Mesenchymal stem cell (in vitro differentiated cells and primary cell): Measurements from ENCODE around the gene POLR3K.
"Not testable (repeated sequence)": the region's sequence is repeated elsewhere in the genome, so short reads cannot be mapped to it uniquely, and the experiment has no call there.

Source experiments
- DNase-seq: peaks from one replicate; pipeline ENCODE4 v3.0.0-alpha.2; 2013
- H2AFZ ChIP-seq: one replicate; pipeline ENCODE4 v1.6.1; 2013; ENCODE audit warnings: low read depth, mild to moderate bottlenecking, control low read depth, inconsistent platforms, low read length, moderate library complexity
- H2AK5ac ChIP-seq: 2 replicates; pipeline ENCODE4 v1.6.1; 2013; ENCODE audit warnings: low read length, moderate library complexity, mild to moderate bottlenecking, inconsistent platforms; ENCODE audit not compliant: severe bottlenecking
- H2BK120ac ChIP-seq: one replicate; pipeline ENCODE4 v1.6.1; 2013; ENCODE audit warnings: low read depth, mild to moderate bottlenecking, inconsistent platforms, low read length, moderate library complexity
- H2BK12ac ChIP-seq, 2 experiments: one replicate each; pipeline ENCODE4 v1.6.1; 2013; ENCODE audit warnings: inconsistent platforms in 2 of 2, low read length in 2 of 2, mild to moderate bottlenecking in 2 of 2, moderate library complexity in 2 of 2, control low read depth in 1 of 2
- H2BK15ac ChIP-seq: one replicate; pipeline ENCODE4 v1.6.1; 2013; ENCODE audit warnings: mild to moderate bottlenecking, low read depth, inconsistent platforms; ENCODE audit not compliant: poor library complexity, severe bottlenecking
- H2BK5ac ChIP-seq: 2 replicates; pipeline ENCODE4 v1.6.1; 2013; ENCODE audit warnings: low read depth, mild to moderate bottlenecking, low read length, control low read depth, inconsistent platforms; ENCODE audit not compliant: poor library complexity, severe bottlenecking
- H3K14ac ChIP-seq, 2 experiments: one replicate each; pipeline ENCODE4 v1.6.1; 2013; ENCODE audit warnings: inconsistent platforms in 2 of 2, low read length in 2 of 2, control low read depth in 1 of 2, mild to moderate bottlenecking in 1 of 2, moderate library complexity in 1 of 2
- H3K18ac ChIP-seq, 2 experiments: one replicate each; pipeline ENCODE4 v1.6.1; 2013; ENCODE audit warnings: inconsistent platforms in 2 of 2, low read length in 2 of 2, control low read depth in 1 of 2, low read depth in 1 of 2, mild to moderate bottlenecking in 1 of 2
- H3K23ac ChIP-seq, 2 experiments: one replicate each; pipeline ENCODE4 v1.6.1; 2013; ENCODE audit warnings: inconsistent platforms in 2 of 2, low read length in 2 of 2, mild to moderate bottlenecking in 2 of 2, moderate library complexity in 2 of 2, control low read depth in 1 of 2
- H3K27ac ChIP-seq: 2 replicates; pipeline ENCODE4 v1.5.1; 2013; ENCODE audit warnings: mild to moderate bottlenecking, moderate library complexity, low read length, control low read depth, inconsistent platforms; ENCODE audit not compliant: poor library complexity, severe bottlenecking
- H3K27me3 ChIP-seq, 2 experiments: 2 replicates each; pipeline versions ENCODE4 v1.6.1 to v1.7.0; 2013; ENCODE audit warnings: low read length in 2 of 2, mild to moderate bottlenecking in 2 of 2, moderate library complexity in 2 of 2, control low read depth in 1 of 2, inconsistent platforms in 1 of 2; ENCODE audit not compliant: control insufficient read depth in 1 of 2, insufficient read depth in 1 of 2
- H3K36me3 ChIP-seq, 2 experiments: 2 replicates each; pipeline versions ENCODE4 v1.6.1 to v1.7.0; 2013; ENCODE audit warnings: low read length in 2 of 2, control low read depth in 1 of 2, inconsistent platforms in 1 of 2, low read depth in 1 of 2, mild to moderate bottlenecking in 1 of 2; ENCODE audit not compliant: insufficient read depth in 2 of 2, control insufficient read depth in 1 of 2
- H3K4ac ChIP-seq, 2 experiments: one replicate each; pipeline ENCODE4 v1.6.1; 2013; ENCODE audit warnings: inconsistent platforms in 2 of 2, low read length in 2 of 2, mild to moderate bottlenecking in 2 of 2, moderate library complexity in 2 of 2, control low read depth in 1 of 2, low read depth in 1 of 2
- H3K4me1 ChIP-seq: 2 replicates; pipeline ENCODE4 v1.6.1; 2013; ENCODE audit warnings: low read depth, low read length, control low read depth; ENCODE audit not compliant: control insufficient read depth, insufficient read depth
- H3K4me2 ChIP-seq: 2 replicates; pipeline ENCODE4 v1.6.1; 2013; ENCODE audit warnings: low read length, mild to moderate bottlenecking, inconsistent platforms; ENCODE audit not compliant: poor library complexity, severe bottlenecking
- H3K4me3 ChIP-seq, 2 experiments: 2 replicates each; pipeline versions ENCODE4 v1.5.1 to v1.7.0; 2013; ENCODE audit warnings: low read length in 2 of 2, mild to moderate bottlenecking in 2 of 2, control low read depth in 1 of 2, low read depth in 1 of 2; ENCODE audit not compliant: insufficient read depth in 1 of 2
- H3K79me1 ChIP-seq: replicated peaks from 2 replicates; pipeline ENCODE4 v1.6.1; 2013; ENCODE audit warnings: mild to moderate bottlenecking, control low read depth, low read length, inconsistent platforms; ENCODE audit not compliant: poor library complexity, severe bottlenecking
- H3K9ac ChIP-seq: 2 replicates; pipeline ENCODE4 v1.7.0; 2013; ENCODE audit warnings: mild to moderate bottlenecking, low read length, moderate library complexity
- H3K9me3 ChIP-seq: 2 replicates; pipeline ENCODE4 v1.7.0; 2013; ENCODE audit warnings: mild to moderate bottlenecking, low read length; ENCODE audit not compliant: control insufficient read depth
- H4K8ac ChIP-seq: one replicate; pipeline ENCODE4 v1.6.1; 2013; ENCODE audit warnings: inconsistent platforms, mild to moderate bottlenecking, low read length, moderate library complexity
- H4K91ac ChIP-seq: one replicate; pipeline ENCODE4 v1.6.1; 2013; ENCODE audit warnings: mild to moderate bottlenecking, low read length, inconsistent platforms
- WGBS: methylation state at CpG from one replicate; pipeline ENCODE4 v1.1.7; 2013; ENCODE audit warnings: mixed read lengths; 5-methylcytosine and 5-hydroxymethylcytosine counted together

POLR3K gene

GRCh38 chr16:34648-34987 lies 18.8 kb downstream of the POLR3K start:
- no peak overlapping the region for H3K18ac ChIP-seq
- H2AFZ ChIP-seq: no peak overlapping the region
- no peak overlapping the region for H3K4me3 ChIP-seq
- no peak overlapping the region for H3K9ac ChIP-seq
- no peak overlapping the region for H3K23ac ChIP-seq
- no peak overlapping the region for H2AK5ac ChIP-seq
- H3K36me3 ChIP-seq: peaks cover 0 to 15% of the 10 kb centered on the region in 2 experiments
- peaks cover 7% of the 10 kb centered on the region for H3K4me1 ChIP-seq
- no peak for DNase-seq
- H3K27me3 ChIP-seq: no peaks in the 10 kb centered on the region
- no peak overlapping the region for H2BK120ac ChIP-seq
- H4K8ac ChIP-seq: no peak overlapping the region
- no peak overlapping the region for H2BK12ac ChIP-seq
- no peak overlapping the region for H3K4me2 ChIP-seq
- H3K4ac ChIP-seq: no peak overlapping the region
- H3K79me1 ChIP-seq: no peaks in the 10 kb centered on the region
- H2BK15ac ChIP-seq: no peak overlapping the region
- H3K14ac ChIP-seq: no peak overlapping the region
- peak overlapping the region; percentile 58 for H4K91ac ChIP-seq
- no peaks in the 10 kb centered on the region for H3K9me3 ChIP-seq
- H3K27ac ChIP-seq: no peak overlapping the region
- no peak overlapping the region for H2BK5ac ChIP-seq
- 56% methylated on average over 6 of the region's 6 CpGs for WGBS

- Histone ChIP-seq H3K27ac (no peak overlapping the region), H3K4me3 (no peak overlapping the region), H3K4ac (no peak overlapping the region), H3K36me3 (peaks cover 0 to 13% of the 10 kb centered on the region in 2 experiments), H3K14ac (no peak overlapping the region), H2BK15ac (no peak overlapping the region), H3K23ac (no peak overlapping the region), H3K27me3 (no peaks in the 10 kb centered on the region), H2AFZ (no peak overlapping the region), H4K8ac (no peak overlapping the region), H3K4me2 (no peak overlapping the region), H3K79me1 (no peaks in the 10 kb centered on the region), H3K18ac (no peak overlapping the region), H4K91ac (peak overlapping the region; percentile 58), H3K9ac (no peak overlapping the region), H2AK5ac (no peak overlapping the region), H3K9me3 (no peaks in the 10 kb centered on the region), H3K4me1 (peaks cover 5% of the 10 kb centered on the region), H2BK5ac (no peak overlapping the region), H2BK12ac (no peak overlapping the region), H2BK120ac (no peak overlapping the region)
- no peak for DNase-seq
- 89% methylated on average over 21 of the region's 21 CpGs for WGBS
Observed at GRCh38 chr16:33877-34647, 19.3 kb downstream of the POLR3K start.

- H2BK120ac ChIP-seq, H3K9ac ChIP-seq, H3K4me2 ChIP-seq, H3K4me1 ChIP-seq, H4K91ac ChIP-seq, H3K14ac ChIP-seq, H3K79me1 ChIP-seq, H2AFZ ChIP-seq, H3K27me3 ChIP-seq, H2BK15ac ChIP-seq, H4K8ac ChIP-seq, H3K23ac ChIP-seq, H3K18ac ChIP-seq, H3K9me3 ChIP-seq, H2AK5ac ChIP-seq, H3K4ac ChIP-seq, H3K4me3 ChIP-seq, H2BK12ac ChIP-seq, H2BK5ac ChIP-seq, H3K27ac ChIP-seq, DNase-seq: not testable (repeated sequence)
- peaks cover 0 to 12% of the 10 kb centered on the region in 2 experiments for H3K36me3 ChIP-seq
- WGBS: 94% methylated on average over 2 of the region's 8 CpGs
Observed at GRCh38 chr16:33154-33876, 20.1 kb downstream of the POLR3K start.

GRCh38 chr16:30627-31026 lies 22.8 kb downstream of the POLR3K start:
- H3K14ac ChIP-seq, H4K91ac ChIP-seq, H3K79me1 ChIP-seq, H2AK5ac ChIP-seq, H2BK5ac ChIP-seq, H3K23ac ChIP-seq, H2AFZ ChIP-seq, H3K27me3 ChIP-seq, H3K9me3 ChIP-seq, H3K9ac ChIP-seq, H3K4me3 ChIP-seq, H4K8ac ChIP-seq, H2BK12ac ChIP-seq, H2BK120ac ChIP-seq, H3K4ac ChIP-seq, H3K4me2 ChIP-seq, H3K27ac ChIP-seq, H2BK15ac ChIP-seq, H3K36me3 ChIP-seq, DNase-seq, H3K18ac ChIP-seq, H3K4me1 ChIP-seq: not testable (repeated sequence)
- no CpG with 5 or more reads among the region's 7 CpGs for WGBS
